GM19043 (cell line): ENCODE data around the gene NTSR1.
"Not testable (repeated sequence)": the region's sequence is repeated elsewhere in the genome, so short reads cannot be mapped to it uniquely, and the experiment has no call there.

Source experiments
- ATAC-seq: cut with Tn5 transposase; IDR thresholded peaks from one replicate; pipeline ENCODE4 v1.9.1; 2021; ENCODE audit warnings: low read depth; ENCODE audit not compliant: unreplicated experiment

Gene NTSR1

GRCh38 chr20:62671765-62672164 is 36.9 kb upstream of the NTSR1 start:
- no peak for ATAC-seq

DNA sequence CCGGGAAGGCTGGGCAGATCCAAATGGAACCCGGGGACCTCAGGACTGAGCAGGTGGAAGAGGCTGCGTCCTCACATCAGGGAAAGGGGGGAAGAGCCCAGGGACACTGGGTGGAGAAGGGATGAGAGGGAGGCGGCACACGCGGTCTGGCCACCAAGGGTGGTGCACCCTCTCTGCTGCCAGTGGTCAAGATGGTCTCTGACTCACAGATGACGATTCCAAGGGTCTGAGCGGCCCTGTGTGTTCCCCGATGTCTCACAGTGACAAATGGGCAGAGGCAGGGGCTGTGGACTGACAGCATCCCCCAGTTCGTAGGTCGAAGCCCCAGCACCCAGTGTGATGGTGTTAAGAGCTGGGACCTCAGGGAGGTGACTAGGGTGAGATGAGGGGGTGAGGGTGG is 34.3 kb upstream of the NTSR1 start:
- no peak for ATAC-seq

DNA sequence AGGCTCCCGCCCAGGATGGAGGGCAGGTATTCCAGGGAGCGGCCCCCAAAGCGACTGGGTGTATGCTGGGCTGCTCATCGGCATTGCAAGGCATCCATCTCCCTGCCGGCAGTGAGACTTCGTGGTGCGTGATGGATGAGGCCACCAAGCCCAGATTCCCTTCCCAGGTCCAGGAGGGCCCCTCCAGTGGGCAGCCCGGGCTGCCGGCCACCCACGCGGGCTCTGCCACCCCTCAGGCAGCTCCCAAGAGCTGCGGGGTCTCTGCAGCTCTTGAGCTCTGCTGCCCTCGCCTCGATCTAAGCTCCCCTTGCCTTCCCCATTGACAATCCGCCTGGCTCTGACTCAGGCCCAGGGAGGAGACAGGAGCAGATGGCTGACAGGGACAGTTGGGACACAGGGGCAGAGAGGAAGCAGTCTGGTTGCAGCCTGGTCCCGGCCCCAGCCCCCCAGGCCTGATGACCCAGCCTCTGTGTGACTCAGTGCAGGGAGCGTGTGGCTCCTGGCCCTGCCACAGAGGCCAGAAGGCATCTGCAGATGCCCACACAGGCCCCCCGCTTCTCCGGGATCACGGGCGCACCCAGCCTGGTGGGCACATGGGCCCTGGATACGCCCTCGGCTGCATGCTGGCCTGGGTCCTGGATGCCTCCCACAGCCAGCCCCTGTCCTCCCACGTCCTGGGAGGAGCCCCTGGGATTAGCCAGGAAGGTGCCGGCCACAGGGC is 33.3 kb upstream of the NTSR1 start:
- ATAC-seq: no peak

- ATAC-seq: no peak
Measured at GRCh38 chr20:62675877-62676260, 32.8 kb upstream of the NTSR1 start.

DNA sequence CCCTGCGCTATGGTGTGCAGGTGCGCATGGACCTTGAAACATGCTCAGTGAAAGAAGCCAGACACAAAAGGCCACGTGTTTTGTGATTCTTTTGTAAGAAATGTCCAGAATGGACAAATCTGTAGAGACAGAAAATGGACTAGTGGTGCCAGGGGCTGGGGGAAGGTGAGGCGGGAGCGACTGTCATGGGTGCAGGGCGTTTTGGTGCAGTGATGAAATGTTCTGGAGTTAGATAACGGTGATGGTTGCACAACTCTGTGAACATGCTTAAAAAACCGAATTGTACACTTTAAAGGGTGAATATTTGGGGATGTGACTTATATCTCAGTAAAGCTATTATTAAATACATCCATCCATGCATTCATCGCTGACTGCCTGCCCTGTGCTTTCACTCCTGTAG is 31.7 kb upstream of the NTSR1 start:
- ATAC-seq: no peak

DNA sequence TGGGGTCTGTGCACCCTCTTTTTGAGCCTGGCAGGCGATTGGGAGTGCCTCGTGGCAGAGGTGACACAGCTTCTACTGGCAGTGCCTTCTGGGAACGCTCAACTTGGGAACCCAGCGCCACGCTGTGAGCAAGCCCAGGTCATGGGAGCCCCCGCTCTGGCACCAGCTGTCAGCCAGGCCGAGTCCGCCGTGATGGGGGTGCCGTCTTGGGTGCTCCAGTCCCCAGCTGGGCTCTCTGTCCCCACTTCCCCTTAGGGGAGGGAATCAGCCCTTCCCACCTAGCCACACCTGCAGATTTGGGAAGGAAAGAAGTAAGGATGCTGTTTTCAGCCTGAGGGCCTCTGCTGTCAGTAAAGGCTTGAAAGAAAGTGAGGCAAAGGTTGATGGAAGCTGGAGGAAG is 31.0 kb upstream of the NTSR1 start:
- ATAC-seq: no peak

DNA sequence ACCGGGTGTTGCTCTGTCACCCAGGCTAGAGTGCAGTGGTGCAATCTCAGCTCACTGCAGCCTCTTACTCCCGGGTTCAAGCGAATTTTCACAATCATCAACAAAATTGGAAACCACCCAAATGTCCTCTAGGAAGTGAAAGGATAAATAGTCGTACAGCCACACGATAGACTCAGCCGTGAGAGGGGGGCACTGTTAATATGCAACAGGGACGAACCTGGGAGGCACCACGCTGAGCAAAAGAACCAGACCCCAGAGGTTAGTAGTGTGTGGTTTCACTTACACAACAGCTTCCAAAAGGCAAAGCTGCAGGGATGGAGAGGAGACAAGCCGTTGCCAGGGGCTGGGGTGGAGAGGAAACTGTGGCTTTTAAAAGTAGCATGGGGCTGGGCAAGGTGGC is 30.1 kb upstream of the NTSR1 start:
- ATAC-seq: no peak

- ATAC-seq: no peak
Measured at GRCh38 chr20:62679978-62680589, 28.6 kb upstream of the NTSR1 start.

- no peak for ATAC-seq
Measured at GRCh38 chr20:62682912-62683517, 25.6 kb upstream of the NTSR1 start.

DNA sequence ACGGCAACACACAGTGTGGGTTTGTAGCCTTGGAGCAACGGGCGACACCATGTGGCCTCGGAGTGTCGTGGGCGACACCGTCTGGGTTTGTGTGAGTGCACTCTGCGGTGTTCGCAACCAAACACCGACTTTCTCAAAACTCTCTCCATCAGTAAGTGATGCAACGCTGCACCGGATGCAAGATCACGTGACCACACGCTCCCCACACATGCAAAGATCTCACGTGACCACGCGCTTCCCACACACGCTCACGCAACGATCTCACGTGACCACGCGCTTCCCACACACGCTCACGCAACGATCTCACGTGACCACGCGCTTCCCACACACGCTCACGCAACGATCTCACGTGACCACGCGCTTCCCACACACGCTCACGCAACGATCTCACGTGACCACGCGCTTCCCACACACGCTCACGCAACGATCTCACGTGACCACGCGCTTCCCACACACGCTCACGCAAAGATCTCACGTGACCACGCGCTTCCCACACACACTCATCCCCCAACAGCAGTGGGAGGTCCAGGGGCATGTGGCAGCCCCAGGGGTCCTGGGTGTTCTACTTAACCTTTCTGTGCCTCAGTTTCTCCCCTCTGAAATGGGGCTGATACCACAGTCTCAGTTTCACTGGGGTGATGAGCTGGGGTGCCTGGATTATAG is 24.8 kb upstream of the NTSR1 start:
- not testable (repeated sequence) for ATAC-seq

- ATAC-seq: no peak
Measured at GRCh38 chr20:62684981-62685380, 23.7 kb upstream of the NTSR1 start.

- ATAC-seq: no peak
Measured at GRCh38 chr20:62685781-62686555, 22.7 kb upstream of the NTSR1 start.

GRCh38 chr20:62686869-62687830 is 21.5 kb upstream of the NTSR1 start:
- no peak for ATAC-seq

DNA sequence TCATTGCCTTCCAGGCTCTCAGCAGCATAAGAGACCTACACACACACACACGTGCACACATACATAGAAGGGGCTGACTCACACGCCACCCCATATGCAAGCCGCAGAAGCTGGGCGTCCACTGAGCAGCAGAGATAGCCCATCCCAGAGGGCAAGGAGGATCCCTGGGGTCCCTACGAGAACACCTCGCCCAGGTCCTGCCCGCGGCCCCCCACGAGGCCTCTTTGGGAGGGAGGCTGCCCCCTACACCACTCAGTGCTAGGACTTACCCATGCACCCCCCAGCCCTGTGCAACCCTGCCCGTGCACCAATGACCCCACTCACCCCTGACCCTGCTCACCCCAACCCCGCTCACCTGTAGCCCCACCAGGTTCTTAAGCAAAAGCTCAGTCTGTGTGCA is 20.6 kb upstream of the NTSR1 start:
- no peak for ATAC-seq

DNA sequence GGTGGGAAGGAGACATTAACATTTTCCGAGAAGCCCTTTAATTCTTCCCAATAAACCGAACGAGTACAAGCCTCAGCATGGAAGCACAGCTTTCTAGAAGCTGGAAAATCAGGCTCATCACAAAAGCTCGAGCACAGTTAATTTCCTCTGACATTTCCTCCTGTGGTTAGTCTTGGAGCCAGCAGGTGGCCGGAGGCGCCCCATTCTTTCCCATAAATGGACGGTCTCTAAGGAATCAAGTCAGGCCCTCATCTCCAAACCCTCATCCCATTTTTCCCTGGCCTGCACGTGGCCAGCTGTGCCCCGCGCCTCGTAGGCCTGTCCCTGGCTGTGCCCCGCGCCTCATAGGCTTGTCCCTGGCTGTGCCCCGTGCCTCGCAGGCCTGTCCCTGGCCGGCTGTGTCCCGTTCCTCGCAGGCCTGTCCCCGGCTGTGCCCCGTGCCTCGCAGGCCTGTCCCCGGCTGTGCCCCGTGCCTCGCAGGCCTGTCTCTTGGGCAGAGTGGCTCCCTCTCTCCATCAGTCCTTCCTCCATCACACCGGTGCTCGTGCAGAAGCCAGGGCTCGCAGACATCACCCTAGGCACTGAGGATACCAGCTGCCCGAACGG is 19.7 kb upstream of the NTSR1 start:
- no peak for ATAC-seq

- no peak for ATAC-seq
Measured at GRCh38 chr20:62689861-62690260, 18.8 kb upstream of the NTSR1 start.

DNA sequence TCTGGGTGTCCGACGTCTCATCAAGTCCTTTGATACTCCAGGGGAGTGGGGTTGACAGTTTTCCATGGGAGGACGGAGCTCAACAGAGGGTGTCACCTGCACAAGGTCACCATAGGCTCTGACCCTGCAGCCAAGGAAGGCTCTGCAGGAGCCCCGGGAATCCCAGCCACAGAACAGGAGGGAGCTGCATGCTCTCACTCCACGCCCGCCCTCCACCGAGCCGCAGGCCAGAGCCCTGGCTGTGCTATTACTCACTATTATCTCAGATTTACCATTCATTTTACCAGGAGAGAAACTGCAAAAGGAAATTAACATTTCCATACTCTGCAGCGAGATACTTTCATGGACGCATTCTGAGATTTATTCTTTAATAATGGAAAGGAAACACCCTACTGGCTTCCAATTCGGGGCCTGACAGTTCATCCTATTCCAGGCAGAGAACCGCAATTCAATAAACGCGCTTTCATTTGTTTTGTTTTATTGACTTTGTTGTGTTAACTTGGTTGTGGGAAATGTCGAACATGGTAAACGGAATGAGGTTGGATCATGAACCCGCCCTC is 18.3 kb upstream of the NTSR1 start:
- ATAC-seq: no peak

- ATAC-seq: no peak
Measured at GRCh38 chr20:62691487-62691886, 17.1 kb upstream of the NTSR1 start.

DNA sequence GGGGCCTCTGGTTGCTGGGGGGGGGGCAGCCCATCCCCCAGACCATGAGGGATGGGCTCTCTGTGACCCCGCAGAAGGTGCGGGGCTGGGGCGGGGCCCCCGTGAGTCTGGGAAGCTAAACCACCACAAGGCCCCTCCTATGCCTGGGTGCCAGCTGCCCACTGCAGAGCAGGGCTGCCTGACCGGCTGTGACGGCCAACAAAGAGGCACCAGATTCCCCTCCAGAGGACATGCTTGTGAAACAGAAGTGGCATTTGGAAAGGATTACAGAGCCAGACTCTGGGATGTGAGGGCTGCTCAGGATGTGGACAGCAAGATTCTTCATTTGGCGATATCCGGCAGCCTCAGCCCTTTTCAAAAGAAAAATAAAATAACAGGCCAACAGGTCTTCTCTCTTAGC is 16.5 kb upstream of the NTSR1 start:
- no peak for ATAC-seq
